ENCODE results near the gene FADS2.

GRCh38 chr11:61840371-61840770, 12.3 kb downstream of the FADS2 start:
- TF ChIP-seq CTCF (IDR thresholded peaks at IDR 0.05) (no peak), POLR2A (IDR thresholded peaks at IDR 0.05) (no peak)
